ENCODE data around the gene LASP1NB.
"Not testable (repeated sequence)": the region's sequence is repeated elsewhere in the genome, so short reads cannot be mapped to it uniquely, and the experiment has no call there.

The LASP1NB gene

GRCh38 chr17:38969281-38969680 lies 43.9 kb downstream of the LASP1NB start:
- DNase-seq (no peak), FAIRE-seq (no peak)
- Histone ChIP-seq H3K27me3 (ENCODE audit: control insufficient read depth, insufficient read depth, low read length) (no peaks in the 10 kb centered on the region), H3K9me3 (ENCODE audit: control insufficient read depth in 2 of 3, insufficient read depth in 1 of 3, low read length in 3 of 3) (no peaks in the 10 kb centered on the region), H3K36me3 (ENCODE audit: control insufficient read depth in 2 of 3, insufficient read depth in 3 of 3, low read length in 3 of 3) (no peaks in the 10 kb centered on the region), H3K9ac (ENCODE audit: low read length in 3 of 3) (no peak overlapping the region), H3K27ac (ENCODE audit: low read depth in 2 of 2, low read length in 2 of 2) (no peak overlapping the region), H3K4me1 (ENCODE audit: control insufficient read depth in 2 of 3, insufficient read depth in 2 of 3, low read depth in 1 of 3, low read length in 3 of 3) (peaks cover 0 to 7% (median 0%) of the 10 kb centered on the region in 3 donors), H3K4me3 (ENCODE audit: low read length in 3 of 3) (no peak overlapping the region)
- TF ChIP-seq CTCF (IDR thresholded peaks at IDR 0.05; ENCODE audit: borderline replicate concordance, extremely low read depth, insufficient read depth) = no peak
- intact Hi-C loops (cut with DNase I) = no loop called here

DNA sequence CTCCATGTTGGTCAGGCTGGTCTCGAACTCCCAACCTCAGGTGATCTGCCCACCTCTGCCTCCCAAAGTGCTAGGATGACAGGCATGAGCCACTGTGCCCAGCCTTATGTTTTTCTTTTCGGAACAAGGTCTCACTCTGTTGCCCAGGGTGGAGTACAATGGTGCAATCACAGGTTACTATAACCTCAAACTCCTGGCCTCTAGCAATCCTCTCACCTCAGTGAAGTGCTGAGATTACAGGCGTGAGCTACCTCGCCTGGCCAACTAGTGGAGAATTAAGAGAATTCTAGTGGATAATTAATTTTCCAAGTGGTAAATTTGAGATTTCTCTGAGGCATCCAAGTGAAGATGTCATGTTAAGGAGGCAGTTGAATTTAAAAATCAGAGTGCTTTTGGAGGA lies 44.7 kb downstream of the LASP1NB start:
- Histone ChIP-seq H3K4me1 (ENCODE audit: control insufficient read depth in 2 of 3, insufficient read depth in 2 of 3, low read depth in 1 of 3, low read length in 3 of 3) (peaks cover 0 to 7% (median 0%) of the 10 kb centered on the region in 3 donors), H3K27ac (ENCODE audit: low read depth in 2 of 2, low read length in 2 of 2) (no peak overlapping the region), H3K9ac (ENCODE audit: low read length in 3 of 3) (no peak overlapping the region), H3K36me3 (ENCODE audit: control insufficient read depth in 2 of 3, insufficient read depth in 3 of 3, low read length in 3 of 3) (no peaks in the 10 kb centered on the region), H3K9me3 (ENCODE audit: control insufficient read depth in 2 of 3, insufficient read depth in 1 of 3, low read length in 3 of 3) (no peaks in the 10 kb centered on the region), H3K27me3 (ENCODE audit: control insufficient read depth, insufficient read depth, low read length) (no peaks in the 10 kb centered on the region), H3K4me3 (ENCODE audit: low read length in 3 of 3) (no peak overlapping the region)
- TF ChIP-seq CTCF (IDR thresholded peaks at IDR 0.05; ENCODE audit: borderline replicate concordance, extremely low read depth, insufficient read depth) = no peak
- no peak for FAIRE-seq
- peak in 2 of 5 donors; percentile 29 to 48 for DNase-seq
- intact Hi-C loops (cut with DNase I) = no loop called here

GRCh38 chr17:38970804-38971203 lies 45.4 kb downstream of the LASP1NB start:
- Histone ChIP-seq H3K4me1 (ENCODE audit: control insufficient read depth in 2 of 3, insufficient read depth in 2 of 3, low read depth in 1 of 3, low read length in 3 of 3) (peaks cover 0 to 7% (median 0%) of the 10 kb centered on the region in 3 donors), H3K9me3 (ENCODE audit: control insufficient read depth in 2 of 3, insufficient read depth in 1 of 3, low read length in 3 of 3) (no peaks in the 10 kb centered on the region), H3K27me3 (ENCODE audit: control insufficient read depth, insufficient read depth, low read length) (no peaks in the 10 kb centered on the region), H3K9ac (ENCODE audit: low read length in 3 of 3) (no peak overlapping the region), H3K4me3 (ENCODE audit: low read length in 3 of 3) (no peak overlapping the region), H3K27ac (ENCODE audit: low read depth in 2 of 2, low read length in 2 of 2) (no peak overlapping the region), H3K36me3 (ENCODE audit: control insufficient read depth in 2 of 3, insufficient read depth in 3 of 3, low read length in 3 of 3) (no peaks in the 10 kb centered on the region)
- FAIRE-seq (no peak), DNase-seq (peak in 1 of 5 donors; percentile 15)
- no peak for TF ChIP-seq CTCF (IDR thresholded peaks at IDR 0.05; ENCODE audit: borderline replicate concordance, extremely low read depth, insufficient read depth)
- intact Hi-C loops (cut with DNase I) = no loop called here

DNA sequence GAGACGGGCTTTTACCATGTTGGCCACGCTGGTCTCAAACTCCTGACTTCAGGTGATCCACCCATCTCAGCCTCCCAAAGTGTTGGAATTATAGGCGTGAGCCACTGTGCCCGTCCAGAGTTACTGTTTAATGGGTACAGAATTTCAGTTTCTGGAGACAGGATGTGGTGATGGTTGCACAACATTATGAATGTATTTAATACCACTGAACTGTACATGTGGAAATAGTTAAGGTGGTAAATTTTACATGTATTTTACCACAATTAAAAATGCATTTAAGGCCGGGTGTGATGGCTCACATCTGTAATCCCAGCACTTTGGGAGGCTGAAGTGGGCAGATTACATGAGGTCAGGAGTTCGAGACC lies 50.8 kb downstream of the LASP1NB start:
- H3K27me3 ChIP-seq (ENCODE audit: control insufficient read depth, insufficient read depth, low read length); FAIRE-seq; H3K9me3 ChIP-seq (ENCODE audit: control insufficient read depth in 2 of 3, insufficient read depth in 1 of 3, low read length in 3 of 3); H3K4me3 ChIP-seq (ENCODE audit: low read length in 3 of 3); DNase-seq; H3K9ac ChIP-seq (ENCODE audit: low read length in 3 of 3); H3K27ac ChIP-seq (ENCODE audit: low read depth in 2 of 2, low read length in 2 of 2); intact Hi-C loops (cut with DNase I); H3K4me1 ChIP-seq (ENCODE audit: control insufficient read depth in 2 of 3, insufficient read depth in 2 of 3, low read depth in 1 of 3, low read length in 3 of 3); H3K36me3 ChIP-seq (ENCODE audit: control insufficient read depth in 2 of 3, insufficient read depth in 3 of 3, low read length in 3 of 3): not testable (repeated sequence)
